ENCODE measurements around the gene EXOC3L2. TPM values are rescaled to one million over a fixed set of nuclear protein-coding genes. Genes with fewer than 3 reads are reported as not detected.

EXOC3L2 gene
- total RNA-seq, 2 donors from 2014 or later = 2.2 to 2.4 TPM

DNA sequence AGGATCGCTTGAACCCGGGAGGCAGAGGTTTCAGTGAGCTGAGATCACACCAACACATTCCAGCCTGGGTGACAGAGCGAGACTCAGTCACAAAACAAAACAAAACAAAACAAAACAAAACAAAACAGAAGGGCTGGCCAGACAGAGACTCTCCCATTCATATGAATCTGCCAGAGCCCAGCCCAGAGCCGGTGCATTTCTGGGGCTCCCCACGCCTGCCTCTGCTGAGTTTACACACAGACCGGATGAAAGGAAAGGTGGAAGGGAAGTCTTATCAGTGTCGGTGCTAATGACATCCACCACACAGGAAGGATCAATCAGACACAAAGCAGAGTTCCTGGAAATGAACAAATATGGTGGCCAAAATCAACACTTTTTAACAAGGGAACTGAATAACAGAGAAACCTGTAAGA lies 74.0 kb downstream of the EXOC3L2 start:
- Histone ChIP-seq H3K4me3 (no peak overlapping the region), H3K27ac (no peak overlapping the region), H3K27me3 (replicated peaks; ENCODE audit: insufficient read depth) (no peaks in the 10 kb centered on the region), H3K9me3 (no peaks in the 10 kb centered on the region), H3K4me1 (ENCODE audit: control insufficient read depth in 1 of 2, low read depth in 2 of 2) (no peaks in the 10 kb centered on the region), H3K36me3 (no peaks in the 10 kb centered on the region)
- TF ChIP-seq, protein P1, sequence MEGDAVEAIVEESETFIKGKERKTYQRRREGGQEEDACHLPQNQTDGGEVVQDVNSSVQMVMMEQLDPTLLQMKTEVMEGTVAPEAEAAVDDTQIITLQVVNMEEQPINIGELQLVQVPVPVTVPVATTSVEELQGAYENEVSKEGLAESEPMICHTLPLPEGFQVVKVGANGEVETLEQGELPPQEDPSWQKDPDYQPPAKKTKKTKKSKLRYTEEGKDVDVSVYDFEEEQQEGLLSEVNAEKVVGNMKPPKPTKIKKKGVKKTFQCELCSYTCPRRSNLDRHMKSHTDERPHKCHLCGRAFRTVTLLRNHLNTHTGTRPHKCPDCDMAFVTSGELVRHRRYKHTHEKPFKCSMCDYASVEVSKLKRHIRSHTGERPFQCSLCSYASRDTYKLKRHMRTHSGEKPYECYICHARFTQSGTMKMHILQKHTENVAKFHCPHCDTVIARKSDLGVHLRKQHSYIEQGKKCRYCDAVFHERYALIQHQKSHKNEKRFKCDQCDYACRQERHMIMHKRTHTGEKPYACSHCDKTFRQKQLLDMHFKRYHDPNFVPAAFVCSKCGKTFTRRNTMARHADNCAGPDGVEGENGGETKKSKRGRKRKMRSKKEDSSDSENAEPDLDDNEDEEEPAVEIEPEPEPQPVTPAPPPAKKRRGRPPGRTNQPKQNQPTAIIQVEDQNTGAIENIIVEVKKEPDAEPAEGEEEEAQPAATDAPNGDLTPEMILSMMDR (IDR thresholded peaks at IDR 0.05) = no peak
- DNase-seq (ENCODE audit: low spot score) (no peak), ATAC-seq (ENCODE audit: insufficient number of reproducible peaks, low FRiP score, low read depth) (no peak)

DNA sequence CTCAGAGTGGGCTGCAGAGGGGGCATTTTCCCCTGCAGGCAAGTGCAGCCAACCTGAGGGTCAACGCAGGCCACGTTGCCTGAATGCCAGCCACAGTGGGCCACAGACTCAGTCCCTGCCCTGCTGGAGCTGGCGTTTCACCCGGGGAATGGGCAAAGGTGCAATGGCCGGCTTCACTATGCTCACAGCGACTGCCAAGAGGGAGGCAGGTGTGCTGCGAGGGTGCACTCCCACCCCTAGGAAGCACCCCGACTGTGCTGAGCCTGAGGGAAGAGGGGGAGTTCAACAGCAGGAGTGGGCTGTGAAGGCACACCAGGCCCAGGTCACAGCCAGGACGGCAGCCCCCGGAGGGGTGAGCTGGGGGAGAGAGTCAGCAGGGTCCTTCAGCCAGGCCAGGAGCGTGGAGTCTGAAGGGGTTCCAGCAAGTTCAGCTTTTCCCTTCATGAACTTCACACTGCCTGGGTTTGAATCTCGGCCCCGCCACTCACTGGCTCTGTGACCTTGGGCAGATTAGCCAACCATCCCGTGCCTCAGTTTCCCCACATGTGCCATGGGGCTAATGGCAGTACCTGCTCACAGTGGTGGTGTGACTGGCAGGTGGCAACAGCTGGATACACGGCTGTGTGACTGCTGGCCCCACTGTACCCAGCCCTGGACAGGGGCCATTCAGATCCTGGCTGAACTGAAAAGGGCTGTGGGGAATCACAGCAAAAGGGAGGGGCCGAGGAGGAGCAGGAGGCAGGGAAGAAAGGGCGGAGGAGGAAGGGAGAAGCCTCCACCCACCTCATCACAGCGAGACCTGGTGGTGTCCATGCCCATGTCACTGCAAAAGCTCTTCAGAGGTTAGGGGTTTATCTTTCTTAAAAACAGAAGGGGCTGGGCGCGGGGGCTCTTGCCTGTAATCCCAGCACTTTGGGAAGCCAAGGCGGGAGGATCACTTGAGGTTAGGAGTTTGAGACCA lies 74.8 kb downstream of the EXOC3L2 start:
- TF ChIP-seq, protein P1 (IDR thresholded peaks at IDR 0.05) = no peak

DNA sequence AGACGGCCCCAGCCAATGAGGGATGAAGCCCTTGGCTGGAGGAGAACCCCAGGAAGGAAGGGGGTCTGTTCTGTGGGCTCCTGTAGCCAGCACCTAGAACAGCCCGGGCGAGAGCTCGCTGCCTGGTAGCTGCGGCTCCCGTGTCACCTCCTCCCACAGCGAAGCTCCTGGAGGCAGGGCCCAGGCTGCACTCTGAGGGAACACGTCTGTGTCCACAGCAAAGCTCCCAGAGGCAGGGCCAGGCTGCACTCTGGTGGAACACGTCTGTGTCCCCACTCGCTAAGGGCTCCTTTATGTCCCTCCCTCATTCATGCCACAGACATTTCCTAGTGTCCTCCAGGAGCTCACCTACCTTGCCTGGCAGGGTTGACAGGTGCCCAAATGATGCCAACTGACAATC lies 75.6 kb downstream of the EXOC3L2 start:
- Histone ChIP-seq H3K27ac (no peak overlapping the region), H3K27me3 (replicated peaks; ENCODE audit: insufficient read depth) (no peaks in the 10 kb centered on the region), H3K4me3 (no peak overlapping the region), H3K9me3 (no peaks in the 10 kb centered on the region), H3K4me1 (ENCODE audit: control insufficient read depth in 1 of 2, low read depth in 2 of 2) (no peaks in the 10 kb centered on the region), H3K36me3 (no peaks in the 10 kb centered on the region)
- DNase-seq (ENCODE audit: low spot score) (no peak), ATAC-seq (ENCODE audit: insufficient number of reproducible peaks, low FRiP score, low read depth) (no peak)
- TF ChIP-seq, protein P1 (IDR thresholded peaks at IDR 0.05) = no peak

More for the DNA sequence above, 74.8 kb downstream of the EXOC3L2 start:
- Histone ChIP-seq H3K27ac (no peak overlapping the region), H3K9me3 (no peaks in the 10 kb centered on the region), H3K4me3 (no peak overlapping the region), H3K36me3 (no peaks in the 10 kb centered on the region), H3K4me1 (ENCODE audit: control insufficient read depth in 1 of 2, low read depth in 2 of 2) (no peaks in the 10 kb centered on the region), H3K27me3 (replicated peaks; ENCODE audit: insufficient read depth) (no peaks in the 10 kb centered on the region)
- DNase-seq (ENCODE audit: low spot score) (no peak), ATAC-seq (ENCODE audit: insufficient number of reproducible peaks, low FRiP score, low read depth) (no peak)

DNA sequence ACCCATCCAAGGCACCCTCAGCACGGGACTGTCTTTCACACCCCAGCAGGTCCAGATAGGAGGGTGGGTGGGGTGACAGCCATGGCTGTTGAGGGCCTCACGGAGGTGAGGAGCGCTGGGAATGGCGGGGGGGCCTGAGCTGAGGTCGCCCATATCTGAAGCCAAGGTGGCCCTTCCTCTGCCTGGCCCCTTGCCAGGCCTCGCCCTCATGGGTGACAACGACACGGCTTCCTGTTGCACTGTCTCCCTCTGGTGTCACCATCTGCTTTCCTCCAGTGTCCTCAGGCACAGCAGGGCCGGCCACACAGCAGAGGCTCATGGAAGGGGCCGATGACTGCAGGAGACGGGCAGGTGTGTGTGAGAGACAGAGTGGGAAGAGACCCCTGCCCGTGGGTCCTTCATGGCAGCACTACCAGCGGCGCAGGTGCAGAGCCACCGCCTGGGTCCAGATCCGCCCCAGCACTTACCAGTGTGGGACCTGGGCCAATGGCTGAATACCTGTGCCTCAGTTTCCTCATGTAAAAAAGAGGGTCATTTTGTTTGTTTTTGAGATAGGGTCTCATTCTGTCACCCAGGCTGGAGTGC lies 76.3 kb downstream of the EXOC3L2 start:
- Histone ChIP-seq H3K36me3 (no peaks in the 10 kb centered on the region), H3K9me3 (no peaks in the 10 kb centered on the region), H3K27ac (no peak overlapping the region), H3K27me3 (replicated peaks; ENCODE audit: insufficient read depth) (no peaks in the 10 kb centered on the region), H3K4me3 (no peak overlapping the region), H3K4me1 (ENCODE audit: control insufficient read depth in 1 of 2, low read depth in 2 of 2) (no peaks in the 10 kb centered on the region)
- ATAC-seq (ENCODE audit: insufficient number of reproducible peaks, low FRiP score, low read depth) (no peak), DNase-seq (ENCODE audit: low spot score) (no peak)
- TF ChIP-seq, protein P1 (IDR thresholded peaks at IDR 0.05) = no peak

DNA sequence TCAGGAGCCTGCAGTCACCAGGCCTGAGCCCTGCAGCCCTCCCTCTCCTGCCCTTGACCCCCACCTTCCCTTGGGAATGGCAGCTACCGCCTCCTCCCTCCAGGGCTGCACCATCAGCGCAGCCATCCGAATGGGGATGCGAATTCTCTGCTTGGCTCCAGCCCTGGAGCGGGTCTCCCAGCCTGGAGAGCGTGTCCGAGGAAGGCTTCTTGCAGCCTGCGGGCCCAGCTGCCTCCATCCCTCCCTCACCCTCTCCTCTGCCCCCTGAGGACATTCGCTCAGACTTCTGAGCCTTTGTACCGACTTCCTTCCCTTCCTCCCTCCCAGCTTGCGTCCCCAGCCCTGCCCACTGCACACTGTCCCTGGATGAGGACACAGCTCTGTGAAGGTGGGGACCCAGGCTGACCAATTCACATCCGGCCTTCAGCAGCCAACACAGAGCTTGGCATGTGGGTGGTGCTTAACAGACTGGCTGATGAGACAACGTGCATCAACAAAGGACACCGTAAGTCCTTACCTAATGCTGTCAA lies 78.4 kb downstream of the EXOC3L2 start:
- Histone ChIP-seq H3K27me3 (replicated peaks; ENCODE audit: insufficient read depth) (no peaks in the 10 kb centered on the region), H3K9me3 (no peaks in the 10 kb centered on the region), H3K36me3 (no peaks in the 10 kb centered on the region), H3K4me3 (no peak overlapping the region), H3K4me1 (ENCODE audit: control insufficient read depth in 1 of 2, low read depth in 2 of 2) (no peaks in the 10 kb centered on the region), H3K27ac (no peak overlapping the region)
- no peak for DNase-seq (ENCODE audit: low spot score)
- TF ChIP-seq, protein P1 (IDR thresholded peaks at IDR 0.05) = no peak
- no peak for ATAC-seq (ENCODE audit: insufficient number of reproducible peaks, low FRiP score, low read depth)
